Astrocyte of the cerebellum (primary cell): ENCODE results near the gene CFAP210.

Experiments used
- DNase-seq: peaks from one replicate; pipeline ENCODE4 v3.0.0-alpha.2; 2011; ENCODE audit warnings: low read depth
- H3K4me3 ChIP-seq: 2 replicates; pipeline ENCODE4 v1.5.1; 2011; ENCODE audit warnings: mild to moderate bottlenecking, low read depth, low read length, moderate library complexity
- in situ Hi-C: cut with HindIII; loops from 2 replicates; pipeline ENCODE4 v1.10.0; 2017; ENCODE audit warnings: low sequenced_read_pairs
- TF ChIP-seq, protein P1 (sequence below): IDR thresholded peaks from 2 replicates; pipeline ENCODE4 v1.5.1; 2012; ENCODE audit warnings: low read length, low read depth, moderate library complexity, mild to moderate bottlenecking; ENCODE audit errors: missing control alignments

CFAP210 gene

DNA sequence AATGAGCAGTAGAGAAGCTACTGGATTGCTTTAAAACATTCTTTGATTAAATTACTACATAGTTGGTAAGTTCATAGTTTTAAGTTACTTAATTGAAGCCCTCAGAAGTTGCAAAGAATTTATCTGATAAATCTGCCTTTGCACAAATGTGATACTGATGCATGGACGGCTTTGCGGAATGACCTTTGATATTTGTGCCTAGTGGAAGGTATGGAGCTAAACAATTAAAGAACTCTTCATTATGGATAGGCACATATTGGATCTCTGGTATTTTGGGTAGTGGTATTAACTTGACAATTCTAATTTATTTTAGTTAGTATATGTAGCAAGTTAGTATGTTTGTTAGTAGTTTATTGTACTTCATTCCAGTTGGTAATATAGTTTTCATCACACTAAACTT is 54.1 kb downstream of the CFAP210 start:
- no peak overlapping the region for H3K4me3 ChIP-seq
- no peak for DNase-seq
- TF ChIP-seq, protein P1, sequence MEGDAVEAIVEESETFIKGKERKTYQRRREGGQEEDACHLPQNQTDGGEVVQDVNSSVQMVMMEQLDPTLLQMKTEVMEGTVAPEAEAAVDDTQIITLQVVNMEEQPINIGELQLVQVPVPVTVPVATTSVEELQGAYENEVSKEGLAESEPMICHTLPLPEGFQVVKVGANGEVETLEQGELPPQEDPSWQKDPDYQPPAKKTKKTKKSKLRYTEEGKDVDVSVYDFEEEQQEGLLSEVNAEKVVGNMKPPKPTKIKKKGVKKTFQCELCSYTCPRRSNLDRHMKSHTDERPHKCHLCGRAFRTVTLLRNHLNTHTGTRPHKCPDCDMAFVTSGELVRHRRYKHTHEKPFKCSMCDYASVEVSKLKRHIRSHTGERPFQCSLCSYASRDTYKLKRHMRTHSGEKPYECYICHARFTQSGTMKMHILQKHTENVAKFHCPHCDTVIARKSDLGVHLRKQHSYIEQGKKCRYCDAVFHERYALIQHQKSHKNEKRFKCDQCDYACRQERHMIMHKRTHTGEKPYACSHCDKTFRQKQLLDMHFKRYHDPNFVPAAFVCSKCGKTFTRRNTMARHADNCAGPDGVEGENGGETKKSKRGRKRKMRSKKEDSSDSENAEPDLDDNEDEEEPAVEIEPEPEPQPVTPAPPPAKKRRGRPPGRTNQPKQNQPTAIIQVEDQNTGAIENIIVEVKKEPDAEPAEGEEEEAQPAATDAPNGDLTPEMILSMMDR = no peak
- in situ Hi-C loops = no loop called here

- TF ChIP-seq, protein P1 = no peak
- H3K4me3 ChIP-seq = no peak overlapping the region
- in situ Hi-C loops = no loop called here
- no peak for DNase-seq
Measured at GRCh38 chr2:169637620-169638019, 56.6 kb downstream of the CFAP210 start.

- in situ Hi-C loops = no loop called here
- H3K4me3 ChIP-seq = no peak overlapping the region
- DNase-seq = no peak
- TF ChIP-seq, protein P1 = no peak
Measured at GRCh38 chr2:169636440-169637097, 57.6 kb downstream of the CFAP210 start.

DNA sequence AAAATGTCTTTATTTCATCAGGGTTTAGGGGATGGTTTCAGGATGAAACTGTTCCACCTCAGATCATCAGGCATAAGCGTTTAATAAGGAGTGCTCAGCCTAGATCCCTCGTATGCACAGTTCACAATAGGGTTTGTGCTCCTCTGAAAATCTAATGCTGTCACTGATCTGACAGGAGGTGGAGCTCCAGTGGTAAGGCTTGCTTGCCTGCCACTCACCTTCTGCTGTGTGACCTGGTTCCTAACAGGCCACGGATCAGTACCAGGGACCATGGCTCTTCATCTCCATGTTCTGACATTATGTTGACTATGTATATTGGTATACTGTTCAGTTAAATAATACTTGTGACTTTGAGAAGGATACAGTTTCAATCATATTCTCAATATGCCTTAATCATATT is 68.4 kb downstream of the CFAP210 start:
- no peak for DNase-seq
- no peak overlapping the region for H3K4me3 ChIP-seq
- TF ChIP-seq, protein P1 = no peak
- in situ Hi-C loops = no loop called here

DNA sequence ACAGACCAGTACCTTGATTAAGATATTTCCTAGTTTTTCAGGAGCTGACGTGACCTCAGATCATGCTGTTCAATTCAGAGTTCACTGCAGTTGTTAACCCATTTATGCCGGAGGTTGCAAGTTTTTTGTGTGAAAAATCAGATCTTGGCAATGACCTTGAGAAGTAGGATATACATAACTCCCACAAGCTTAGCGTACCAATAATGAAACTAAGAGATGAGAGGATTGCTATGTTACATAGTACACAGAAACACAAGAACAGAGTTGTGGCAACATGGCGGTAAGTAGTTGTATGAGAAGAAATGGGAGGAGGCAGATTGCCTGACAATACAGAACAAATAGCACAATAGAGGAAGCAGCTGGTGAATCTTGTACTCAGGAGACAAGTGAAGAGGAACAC is 71.0 kb downstream of the CFAP210 start:
- no peak overlapping the region for H3K4me3 ChIP-seq
- in situ Hi-C loops = no loop called here
- no peak for DNase-seq
- TF ChIP-seq, protein P1 = no peak

DNA sequence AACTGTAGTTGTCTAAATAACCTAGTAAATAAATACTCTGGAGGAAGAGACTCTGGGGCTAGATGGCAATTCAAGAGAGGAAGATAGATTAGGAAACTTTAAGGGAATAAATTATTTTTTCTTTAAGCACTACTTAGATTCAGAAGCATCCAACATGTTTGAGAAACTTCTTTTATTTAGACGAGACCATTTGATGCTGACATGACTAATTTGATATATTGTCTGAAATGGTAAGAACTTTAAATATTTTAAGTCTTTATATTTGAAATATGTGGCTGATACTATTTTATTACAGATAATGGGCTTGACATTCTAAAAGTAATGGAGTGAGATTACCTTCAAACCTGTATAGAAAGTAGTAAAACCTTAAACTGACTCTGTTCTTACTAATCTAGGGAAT is 73.7 kb downstream of the CFAP210 start:
- TF ChIP-seq, protein P1 = no peak
- in situ Hi-C loops = no loop called here
- DNase-seq = no peak
- H3K4me3 ChIP-seq = no peak overlapping the region
